ENCODE results near the gene CAND1. TPM values are rescaled to one million over a fixed set of nuclear protein-coding genes. Genes with fewer than 3 reads are reported as not detected.
"Not testable (repeated sequence)": the region's sequence is repeated elsewhere in the genome, so short reads cannot be mapped to it uniquely, and the experiment has no call there.

Gene CAND1
- total RNA-seq, 1 donor from 2014 or later, result 153 TPM

DNA sequence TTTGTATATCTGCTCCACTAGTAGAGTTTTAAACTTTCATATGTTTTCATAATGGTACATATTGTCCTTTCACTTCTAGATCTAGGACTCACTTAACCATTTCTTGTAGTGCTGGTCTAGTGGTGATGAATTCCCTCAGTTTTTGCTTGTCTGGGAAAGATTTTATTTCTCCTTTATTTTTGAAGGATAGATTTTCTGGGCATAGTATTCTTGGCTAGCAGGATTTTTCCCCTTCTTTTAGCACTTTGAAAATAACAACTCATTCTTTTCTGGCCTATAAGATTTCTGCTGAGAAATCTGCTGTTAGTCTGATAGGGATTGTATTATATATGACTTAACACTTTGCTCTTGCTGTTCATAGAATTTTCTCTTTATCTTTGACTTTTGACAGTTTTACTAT lies 69.3 kb downstream of the CAND1 start:
- intact Hi-C loops (cut with micrococcal nuclease), result no loop called here

DNA sequence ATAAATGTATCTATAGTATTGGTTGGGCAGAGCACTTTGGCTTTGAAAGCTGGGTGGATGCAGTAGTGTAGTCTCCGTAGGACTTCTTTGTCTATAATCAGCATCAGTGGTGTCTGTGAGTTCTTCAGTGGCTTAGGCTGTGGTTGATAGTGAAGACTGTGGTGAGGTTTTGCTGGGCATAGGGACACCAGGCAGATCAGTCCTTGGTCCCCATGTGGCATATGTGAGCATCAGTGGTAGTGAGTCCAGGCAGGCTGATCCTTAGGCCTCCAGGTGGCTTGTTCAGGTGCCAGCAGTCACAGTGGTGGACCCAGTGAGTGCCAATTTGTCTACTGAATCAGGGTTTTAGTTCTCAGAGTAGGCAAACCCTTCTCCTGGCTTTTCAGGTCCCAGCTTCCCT lies 70.4 kb downstream of the CAND1 start:
- intact Hi-C loops (cut with micrococcal nuclease), result no loop called here

DNA sequence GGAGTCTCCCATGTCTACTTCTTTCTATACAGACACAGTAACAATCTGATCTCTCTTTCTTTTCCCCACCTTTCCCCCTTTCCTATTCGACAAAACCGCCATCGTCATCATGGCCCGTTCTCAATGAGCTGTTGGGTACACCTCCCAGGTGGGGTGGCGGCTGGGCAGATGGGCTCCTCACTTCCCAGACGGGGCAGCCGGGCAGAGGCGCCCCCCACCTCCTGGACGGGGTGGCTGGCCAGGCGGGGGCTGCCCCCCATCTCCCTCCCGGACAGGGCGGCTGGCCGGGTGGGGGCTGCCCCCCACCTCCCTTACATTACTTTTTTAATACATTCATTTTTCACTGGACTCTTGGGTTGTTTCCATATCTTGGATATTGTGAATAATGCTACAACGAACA lies 71.9 kb downstream of the CAND1 start:
- intact Hi-C loops (cut with micrococcal nuclease), result not testable (repeated sequence)

DNA sequence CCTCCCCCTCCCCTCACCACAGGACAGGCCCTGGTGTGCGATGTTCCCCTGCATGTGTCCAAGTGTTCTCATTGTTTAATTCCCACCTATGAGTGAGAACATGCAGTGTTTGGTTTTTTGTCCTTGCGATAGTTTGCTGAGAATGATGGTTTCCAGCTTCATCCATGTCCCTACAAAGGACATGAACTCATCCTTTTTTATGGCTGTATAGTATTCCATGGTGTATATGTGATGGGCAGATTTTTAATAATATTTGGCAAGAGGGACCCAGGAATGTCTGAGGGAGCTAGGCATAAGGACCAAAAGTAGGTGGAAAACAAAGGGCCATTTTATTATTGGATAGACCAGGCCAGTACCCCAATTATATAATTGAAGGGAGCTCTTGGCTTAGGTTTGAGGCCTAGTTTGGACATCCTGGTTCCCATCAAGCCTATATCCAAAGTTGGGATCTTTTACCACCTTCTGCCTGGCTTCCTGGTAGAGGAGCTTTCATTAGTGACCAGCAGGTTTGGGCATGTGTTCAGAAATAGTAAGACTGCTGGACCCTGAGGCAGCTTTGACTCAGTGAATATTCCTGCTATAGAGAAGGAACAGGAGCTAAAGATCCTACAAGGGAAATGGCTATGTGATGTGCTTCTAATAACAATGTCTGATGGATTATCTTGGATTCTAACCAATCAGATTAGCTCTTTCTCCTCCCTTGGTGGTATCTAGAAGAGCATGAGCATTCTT lies 76.0 kb downstream of the CAND1 start:
- intact Hi-C loops (cut with micrococcal nuclease), result no loop called here

DNA sequence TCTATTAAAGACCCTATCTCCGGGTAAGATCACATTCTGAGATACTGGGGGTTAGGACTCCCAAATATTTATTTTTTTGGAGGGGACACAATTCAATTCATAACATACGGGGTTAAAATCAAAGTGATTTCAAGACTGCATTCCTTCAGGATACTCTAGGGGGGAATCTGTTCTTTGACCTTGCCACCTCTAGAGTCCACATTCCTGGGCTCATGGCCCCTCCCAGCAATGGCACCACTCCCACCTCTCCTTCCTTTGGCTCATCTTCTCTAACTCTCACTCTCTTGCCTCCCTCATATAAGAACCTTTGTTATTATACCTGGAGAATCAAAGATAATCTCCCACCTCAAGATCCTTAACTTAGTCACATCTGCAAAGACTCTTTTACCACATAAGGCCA lies 79.5 kb downstream of the CAND1 start:
- intact Hi-C loops (cut with micrococcal nuclease), result no loop called here

DNA sequence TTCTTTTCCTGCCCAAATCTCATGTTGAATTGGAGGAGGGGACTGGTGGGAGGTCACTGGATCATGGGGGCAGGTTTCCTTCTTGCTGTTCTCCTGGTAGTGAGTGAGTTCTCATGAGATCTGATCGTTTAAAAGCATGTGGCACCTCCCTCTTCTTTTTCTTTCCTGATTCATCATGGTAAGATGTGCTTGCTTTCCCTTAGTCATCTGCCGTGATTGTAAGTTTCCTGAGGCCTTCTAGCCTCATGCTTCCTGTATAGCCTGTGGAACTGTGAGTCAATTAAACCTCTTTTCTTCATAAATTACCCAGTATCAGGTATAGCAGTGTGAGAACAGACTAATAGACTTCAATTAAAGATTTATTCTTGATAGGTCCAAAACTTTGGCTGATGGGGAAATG lies 83.5 kb downstream of the CAND1 start:
- intact Hi-C loops (cut with micrococcal nuclease), result no loop called here

DNA sequence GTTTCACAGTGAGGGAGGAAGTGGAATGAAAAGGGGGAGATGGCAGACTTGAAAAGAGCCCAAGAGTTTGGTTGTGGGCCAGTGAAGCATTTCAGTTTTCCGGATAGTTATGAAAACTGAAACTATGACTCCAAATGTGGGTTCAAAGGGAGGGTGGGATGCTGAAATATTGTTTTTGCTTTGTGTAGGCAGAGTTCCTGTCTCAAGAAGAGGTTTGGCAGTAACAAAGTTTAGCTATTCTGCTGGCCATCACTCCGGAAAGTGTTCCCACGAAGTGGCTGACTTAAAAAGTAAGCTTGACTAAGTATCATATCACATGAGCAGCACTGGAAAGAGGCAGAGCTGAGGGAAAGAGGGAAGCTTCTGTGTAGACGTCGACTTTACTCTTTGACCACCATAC lies 85.2 kb downstream of the CAND1 start:
- intact Hi-C loops (cut with micrococcal nuclease), result loop anchor here (2.0 kb wide), 3 partner anchors 686 to 962 kb away; no protein-coding TSS in a partner anchor

DNA sequence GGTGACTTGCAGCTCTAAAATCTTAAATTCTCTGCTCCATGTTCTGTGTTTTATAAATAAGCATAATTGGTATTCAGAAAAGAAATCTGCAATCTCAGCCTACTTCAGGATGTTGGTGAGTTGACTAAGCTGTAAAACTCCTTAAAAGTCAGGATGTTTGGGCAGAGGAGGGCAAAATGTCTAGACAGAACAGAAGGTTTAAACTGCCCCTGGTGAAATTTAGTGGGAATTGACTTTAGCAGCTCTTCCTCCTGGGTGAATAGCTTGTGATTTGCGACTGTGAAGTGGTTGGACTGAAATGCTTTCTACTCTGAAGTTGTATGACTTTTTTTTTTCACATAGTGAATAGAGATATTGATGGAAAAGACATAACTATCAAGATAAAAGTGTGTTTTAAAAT lies 85.8 kb downstream of the CAND1 start:
- intact Hi-C loops (cut with micrococcal nuclease), result loop anchor here (1.0 to 5.0 kb wide), 7 partner anchors 86 to 962 kb away; no protein-coding TSS in a partner anchor

DNA sequence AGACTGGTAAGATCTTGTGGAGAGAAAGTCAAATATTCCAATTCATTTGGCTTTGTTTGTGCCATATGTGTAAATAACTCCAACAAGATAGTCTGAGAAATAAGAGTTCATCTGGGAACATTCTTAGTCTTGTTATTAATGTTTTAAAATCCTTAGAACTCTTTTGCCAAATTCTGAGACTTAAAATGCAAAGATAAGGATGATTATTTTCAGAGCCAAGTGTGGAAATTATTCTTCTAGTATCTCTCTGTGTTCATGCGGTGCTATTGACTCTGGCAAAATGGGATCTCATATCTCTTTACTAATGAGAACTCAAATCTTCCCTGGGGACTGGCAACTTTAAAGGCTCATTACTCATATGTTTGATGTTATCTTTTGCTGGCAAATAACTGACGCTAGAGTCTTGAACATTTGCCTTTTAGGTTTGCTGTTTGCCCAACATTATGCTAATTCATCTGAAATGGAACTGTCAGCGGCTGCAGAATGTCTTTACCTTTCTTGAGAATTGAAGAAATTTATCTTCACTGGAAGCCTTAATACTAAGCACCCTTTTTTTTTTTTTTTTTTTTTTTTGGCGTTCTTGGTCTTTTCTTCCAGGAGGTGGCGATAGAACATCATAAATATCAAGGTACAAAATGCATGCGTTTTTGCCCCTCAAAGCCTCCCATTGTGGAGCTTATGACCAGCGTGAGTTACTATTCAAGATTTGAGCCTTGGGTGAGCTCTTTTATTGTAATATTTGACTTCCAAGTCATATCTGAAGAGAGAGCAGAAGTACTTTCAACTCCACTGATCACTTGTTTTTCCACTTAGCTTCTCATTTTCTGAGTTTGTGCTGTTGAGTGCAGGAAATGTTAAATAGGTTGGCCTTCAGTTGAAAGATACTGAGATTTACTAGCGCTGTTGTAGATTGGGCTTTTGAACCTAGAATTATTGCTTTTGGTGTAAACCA lies 86.5 kb downstream of the CAND1 start:
- intact Hi-C loops (cut with micrococcal nuclease), result loop anchor here (1.0 to 5.0 kb wide), 9 partner anchors 86 to 961 kb away; no protein-coding TSS in a partner anchor

DNA sequence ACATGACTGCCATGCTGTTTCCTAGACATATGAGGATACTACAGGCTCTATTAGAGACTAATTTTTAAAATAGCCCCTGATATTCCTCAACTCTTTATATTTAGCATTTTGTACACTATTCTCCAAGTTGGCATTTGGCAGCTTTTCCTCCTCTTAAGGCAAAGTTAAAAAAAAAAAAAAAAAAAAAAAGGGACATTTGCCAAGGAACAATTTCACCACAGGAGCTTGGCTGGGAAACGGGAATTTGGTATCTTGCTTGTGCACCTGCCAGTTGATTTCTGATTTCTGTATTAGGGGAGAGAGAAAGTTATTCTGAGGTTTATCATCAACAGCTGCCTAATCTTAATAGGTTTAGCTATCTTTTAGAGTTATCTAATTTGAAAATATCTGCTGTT lies 87.2 kb downstream of the CAND1 start:
- intact Hi-C loops (cut with micrococcal nuclease), result loop anchor here (1.0 to 5.0 kb wide), 3 partner anchors 307 to 636 kb away; no protein-coding TSS in a partner anchor

DNA sequence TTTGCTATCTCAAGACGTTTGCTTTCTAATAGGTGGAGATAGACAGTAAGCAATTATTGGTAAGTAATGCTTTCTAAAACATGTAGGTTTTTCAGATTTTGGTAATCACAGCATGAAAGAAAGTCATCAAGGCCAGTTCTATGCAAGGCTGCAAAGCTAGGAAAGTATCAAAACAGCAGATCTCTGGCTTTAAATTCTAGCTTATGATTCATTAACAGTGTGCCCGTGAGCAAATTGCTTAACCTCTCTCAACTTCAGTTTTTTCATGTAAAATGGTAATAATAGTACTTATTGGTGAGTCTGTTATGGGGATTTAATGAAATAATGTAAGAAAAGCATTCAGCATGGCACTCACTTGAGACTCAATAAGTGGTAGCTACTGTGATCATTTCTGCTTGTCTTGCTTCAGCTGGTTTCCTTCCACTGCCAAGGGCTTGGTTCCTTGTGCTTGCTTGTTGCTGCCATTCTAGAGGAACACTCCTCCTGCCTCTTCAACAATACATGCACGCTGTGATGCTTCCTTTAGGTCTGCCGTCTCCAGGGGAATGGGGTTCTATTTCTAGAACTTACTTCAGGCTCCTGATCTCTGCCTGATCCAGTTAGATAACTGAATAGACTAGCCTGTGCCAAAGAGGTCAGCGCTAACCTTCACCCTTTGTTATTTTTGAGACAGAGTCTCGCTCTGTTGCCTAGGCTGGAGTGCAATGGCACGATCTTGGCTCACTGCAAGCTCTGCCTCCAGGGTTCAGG lies 88.4 kb downstream of the CAND1 start:
- intact Hi-C loops (cut with micrococcal nuclease), result loop anchor here (5.0 kb wide), 1 partner anchor 635 kb away; no protein-coding TSS in a partner anchor

DNA sequence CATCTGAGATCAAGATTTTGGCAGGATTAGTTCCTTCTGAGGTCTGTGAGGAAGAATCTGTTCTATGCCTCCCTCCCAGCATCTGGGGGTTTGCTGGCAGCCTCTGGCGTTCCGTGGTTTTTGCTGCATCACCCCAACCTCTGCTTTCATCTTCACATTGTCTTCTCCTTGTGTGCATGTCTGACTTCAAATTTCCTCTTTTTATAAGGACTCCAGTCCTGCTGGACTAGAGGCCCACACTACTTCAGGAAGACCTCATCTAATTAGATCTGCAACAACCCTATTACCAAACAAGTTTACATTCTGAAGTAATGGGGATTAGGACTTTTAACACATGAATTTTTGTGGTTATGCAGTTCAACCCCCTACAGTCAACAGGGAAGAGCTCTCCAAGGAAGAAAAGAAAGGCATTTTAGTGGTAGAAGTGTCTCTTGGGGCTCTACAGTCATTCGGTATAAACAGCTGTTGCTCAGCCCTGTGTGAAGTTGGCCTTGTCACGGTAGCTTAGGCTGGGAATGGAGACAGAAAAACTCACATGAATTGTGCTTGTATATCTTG lies 89.7 kb downstream of the CAND1 start:
- intact Hi-C loops (cut with micrococcal nuclease), result loop anchor here (5.0 kb wide), 1 partner anchor 633 kb away; no protein-coding TSS in a partner anchor

DNA sequence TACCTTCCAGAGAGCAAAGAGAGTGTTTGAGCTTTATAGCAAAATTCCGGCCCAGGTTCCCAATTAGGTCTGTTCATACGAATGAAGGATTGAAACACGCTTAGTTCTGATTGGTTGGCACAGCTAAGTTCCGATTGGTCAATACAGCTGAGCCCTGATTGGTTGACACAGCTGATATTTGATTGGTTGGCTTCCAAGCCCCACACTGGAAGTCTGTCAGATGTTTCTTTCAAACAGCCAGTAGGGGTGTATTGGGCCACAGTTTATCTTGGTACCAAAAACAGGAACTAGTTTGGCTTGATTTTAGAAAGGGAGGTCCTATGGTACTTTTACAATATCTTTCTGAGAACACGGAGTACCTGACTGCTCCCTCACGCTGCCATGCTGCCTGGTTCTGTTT lies 93.4 kb downstream of the CAND1 start:
- intact Hi-C loops (cut with micrococcal nuclease), result no loop called here

DNA sequence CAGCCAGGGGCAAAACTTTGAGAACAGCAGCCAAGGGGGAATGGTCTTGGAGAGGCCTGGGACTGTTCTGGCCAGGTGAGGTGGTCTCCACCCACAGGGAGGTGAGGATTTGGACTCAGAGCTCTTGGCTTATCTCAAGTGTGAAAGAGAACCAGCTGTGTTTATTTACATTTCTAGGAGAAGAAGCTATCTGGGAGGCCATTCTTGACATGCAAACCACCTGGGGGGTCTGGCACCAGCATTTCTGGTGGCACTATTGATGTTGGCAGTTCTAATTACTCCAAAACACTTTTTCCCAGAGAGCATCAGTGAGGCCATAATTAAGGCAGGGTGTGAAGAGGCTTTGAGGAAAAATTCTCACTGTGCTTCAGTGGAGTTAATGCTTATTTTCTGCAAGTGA lies 95.1 kb downstream of the CAND1 start:
- intact Hi-C loops (cut with micrococcal nuclease), result no loop called here

DNA sequence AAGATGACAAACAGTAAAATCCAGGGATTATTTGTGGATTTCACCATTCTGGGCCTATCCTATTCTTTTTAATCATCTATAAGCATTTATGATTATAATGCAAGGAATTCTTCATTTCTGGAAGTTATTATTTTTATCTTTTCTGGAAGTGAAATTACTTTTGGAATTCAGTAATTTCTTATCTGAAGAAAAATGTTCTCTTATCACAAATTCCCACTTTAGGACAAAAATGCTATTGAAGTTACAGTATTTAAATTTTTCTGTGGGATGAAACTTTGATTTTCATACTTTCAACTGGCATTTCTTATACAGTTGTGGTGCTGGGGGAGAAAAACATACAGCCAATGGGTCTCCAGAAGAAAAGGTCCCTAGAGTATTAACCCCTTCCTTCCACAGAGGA lies 96.0 kb downstream of the CAND1 start:
- intact Hi-C loops (cut with micrococcal nuclease), result no loop called here

DNA sequence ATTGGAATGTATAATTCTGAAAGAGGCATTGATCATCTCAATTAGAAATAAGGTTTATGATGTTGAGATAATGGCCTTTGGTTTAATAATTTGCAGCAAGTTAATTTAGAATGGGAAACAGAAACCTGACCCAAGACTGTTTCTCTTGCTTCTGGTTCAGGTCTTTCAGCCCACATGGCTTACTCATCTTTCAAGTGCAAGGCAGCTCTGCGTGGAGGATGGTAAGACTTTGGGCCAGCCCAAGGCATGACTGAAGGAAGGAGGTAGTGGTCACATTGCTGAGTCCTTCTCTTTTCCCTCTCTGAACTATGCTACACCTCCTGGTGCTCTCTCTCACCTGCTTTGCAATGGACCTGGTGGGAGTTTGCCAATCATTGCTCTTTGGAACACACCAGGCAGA lies 98.7 kb downstream of the CAND1 start:
- intact Hi-C loops (cut with micrococcal nuclease), result no loop called here

Measured in T-helper 1 cell treated with Interleukin-12 subunit alpha and Interleukin-12 subunit beta and Interleukin-4 antibody, amounts not matched to agents 30 ng/mL and 1 ng/mL, for 36 hours (primary cell).